ENCODE data around the gene MARCHF4.

MARCHF4 gene

GRCh38 chr2:216371721-216372702, at the start of gene MARCHF4:
Gene MARCHF4, minus strand, starts transcription at chr2:216372483. Its CDS starts 2,223 bp downstream, at chr2:216370260.
- DNase-seq = peak; percentile 69

GRCh38 chr2:216420367-216421101, 48.3 kb upstream of the MARCHF4 start:
- DNase-seq = no peak

DNA sequence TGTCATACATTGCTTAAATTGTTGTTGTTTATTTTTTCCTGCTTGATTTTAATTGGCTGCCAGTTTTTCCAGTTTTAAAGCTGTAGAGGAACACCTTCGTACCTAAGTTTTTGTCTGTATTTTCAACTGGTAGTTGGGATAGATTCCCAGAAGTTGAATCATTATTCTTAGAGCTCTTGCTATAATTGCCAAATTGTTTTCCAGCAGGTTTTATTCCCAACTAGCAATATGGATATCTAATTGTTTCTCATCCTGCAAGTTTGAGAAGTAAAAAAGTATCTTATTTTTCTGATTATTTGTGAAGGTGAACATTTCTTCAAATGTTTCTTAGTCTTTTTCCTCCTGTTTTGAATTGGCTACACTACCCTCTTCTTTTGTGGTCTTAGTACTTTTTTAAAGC, 46.7 kb upstream of the MARCHF4 start:
- no peak for DNase-seq

- DNase-seq = no peak
These were observed 44.5 kb upstream of the MARCHF4 start for GRCh38 chr2:216416571-216417307.

- no peak for DNase-seq
These were observed 43.3 kb upstream of the MARCHF4 start for GRCh38 chr2:216415541-216415940.

DNA sequence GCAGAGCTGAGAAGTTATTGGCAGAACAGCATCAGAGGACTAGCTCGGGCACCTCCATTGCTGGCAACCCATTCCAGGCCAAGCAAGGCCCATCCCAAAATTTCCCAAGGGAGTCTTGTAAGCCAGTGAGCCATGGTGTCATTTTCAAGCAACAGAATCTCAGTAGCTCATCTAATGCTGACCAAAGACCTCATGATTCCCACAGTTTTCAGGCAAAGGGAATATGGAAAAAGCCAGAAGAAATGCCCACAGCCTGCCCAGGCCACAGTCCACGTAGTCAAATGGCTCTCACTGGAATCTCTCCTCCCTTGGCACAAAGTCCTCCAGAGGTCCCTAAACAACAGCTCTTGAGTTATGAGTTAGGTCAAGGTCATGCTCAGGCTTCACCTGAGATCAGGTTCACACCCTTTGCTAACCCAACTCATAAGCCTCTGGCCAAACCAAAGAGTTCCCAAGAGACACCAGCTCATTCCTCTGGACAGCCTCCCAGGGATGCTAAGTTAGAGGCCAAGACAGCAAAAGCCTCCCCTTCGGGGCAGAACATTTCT, 42.6 kb upstream of the MARCHF4 start:
- DNase-seq = no peak

- no peak for DNase-seq
These were observed 41.6 kb upstream of the MARCHF4 start for GRCh38 chr2:216413882-216414281.

DNA sequence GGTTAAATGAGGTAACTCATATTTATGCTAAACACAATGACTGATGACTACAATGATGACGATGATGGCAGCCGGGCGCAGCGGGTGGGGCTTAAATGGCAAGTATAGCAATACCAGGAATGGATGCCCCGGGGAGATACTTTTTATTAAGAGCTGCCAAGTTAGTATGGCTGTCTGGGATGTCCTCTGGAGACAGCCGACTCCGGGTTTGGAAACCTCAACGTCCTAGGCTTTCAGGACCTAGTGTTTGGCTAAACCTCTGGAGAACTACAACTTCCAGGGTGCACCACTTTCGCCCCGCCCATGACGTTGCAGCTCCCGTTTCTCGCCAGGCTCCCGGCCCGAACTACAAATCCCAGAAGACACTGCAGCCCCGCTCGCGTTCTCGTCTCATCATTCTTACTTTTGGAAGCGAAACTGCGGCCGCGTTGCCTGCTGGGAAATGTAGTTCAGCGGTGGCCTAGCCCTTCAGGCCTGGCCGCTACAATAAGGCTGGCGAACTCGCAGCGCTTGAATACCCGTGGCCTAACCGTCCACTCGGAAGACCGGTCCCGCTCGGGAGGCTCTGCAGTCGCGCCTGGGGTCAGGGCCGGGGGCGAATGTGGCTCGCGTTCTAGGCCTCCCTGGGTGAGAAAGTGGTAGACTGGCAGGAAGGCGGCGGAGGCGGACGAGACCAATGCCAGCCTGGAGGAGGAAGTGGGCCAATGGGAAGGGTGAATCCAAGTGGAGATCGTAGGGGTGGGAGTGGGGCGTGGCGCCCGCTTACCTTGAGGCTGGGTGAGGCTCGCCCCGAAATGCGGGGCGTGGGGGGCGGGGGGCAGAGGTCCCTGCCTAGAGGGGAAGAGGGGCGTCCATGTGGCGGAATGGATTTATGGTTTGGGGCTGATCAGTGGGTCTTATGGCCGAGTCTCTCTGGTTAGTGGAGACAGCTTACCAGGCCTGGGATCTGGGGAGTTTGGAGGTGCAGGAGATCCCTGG, 40.0 kb upstream of the MARCHF4 start, which contains the start of gene SMARCAL1:
TSS of gene SMARCAL1 (plus strand) at position 463 of the 978 bp plus-strand sequence. CDS start 2,221 bp downstream, outside the sequence.
- peak; percentile 98 for DNase-seq

DNA sequence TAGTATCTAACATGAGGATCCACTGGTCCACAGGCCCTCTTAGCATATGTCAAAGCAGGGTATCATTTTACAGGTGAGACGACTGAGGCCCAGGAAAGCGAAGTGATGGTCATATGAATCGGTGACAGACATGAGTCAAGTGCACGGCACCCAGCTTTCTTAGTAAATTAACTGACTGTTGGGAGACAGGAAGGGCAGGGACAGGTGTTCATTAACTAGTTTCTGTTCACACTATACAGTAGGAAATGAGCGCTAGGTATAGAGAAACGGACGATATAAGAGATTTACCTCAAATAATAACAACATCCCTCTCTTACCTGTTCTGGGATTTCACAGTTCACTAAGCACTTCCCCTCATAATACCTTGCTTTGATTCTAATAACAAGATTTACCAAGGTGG, 38.3 kb upstream of the MARCHF4 start:
- DNase-seq = no peak

DNA sequence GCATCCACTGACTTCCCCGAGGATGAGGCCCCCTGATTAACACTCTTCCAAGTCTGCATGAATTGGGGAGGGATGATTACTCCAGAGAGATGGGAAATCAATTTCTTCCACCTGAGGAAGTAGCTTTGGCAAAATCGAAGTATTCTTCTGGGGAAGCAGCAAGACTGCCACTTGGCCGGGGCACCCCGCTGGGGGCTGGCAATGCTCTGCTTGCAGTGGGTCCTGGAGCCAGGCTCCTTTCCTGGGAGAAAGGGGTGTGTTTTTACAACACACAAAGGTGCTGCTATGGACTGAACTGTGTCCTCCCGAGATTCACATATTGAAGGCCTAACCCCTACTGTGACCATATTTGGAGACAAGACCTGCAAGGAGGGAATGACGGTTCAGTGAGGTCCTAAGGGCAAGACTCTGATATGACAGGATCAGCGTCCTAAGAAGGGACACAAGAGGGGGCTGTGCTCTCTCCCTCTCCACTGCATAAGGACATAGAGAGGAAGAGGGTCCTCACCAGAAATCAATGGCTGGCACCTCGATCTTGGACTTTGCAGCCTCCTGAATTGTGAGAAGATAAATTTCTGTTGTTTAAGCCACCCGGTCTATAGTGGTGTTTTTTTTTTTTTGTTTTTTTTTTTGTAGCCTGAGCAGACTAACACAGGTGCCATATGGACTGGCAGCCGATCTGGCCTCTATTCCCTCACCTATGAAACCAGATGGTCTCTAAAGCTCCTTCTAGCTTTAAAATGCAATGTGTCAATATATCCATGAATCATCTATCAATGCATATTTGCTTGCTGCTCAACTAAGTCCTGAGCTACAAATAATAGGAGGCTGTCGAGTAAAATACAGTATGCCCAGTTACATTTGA, 36.4 kb upstream of the MARCHF4 start:
- DNase-seq = no peak

DNA sequence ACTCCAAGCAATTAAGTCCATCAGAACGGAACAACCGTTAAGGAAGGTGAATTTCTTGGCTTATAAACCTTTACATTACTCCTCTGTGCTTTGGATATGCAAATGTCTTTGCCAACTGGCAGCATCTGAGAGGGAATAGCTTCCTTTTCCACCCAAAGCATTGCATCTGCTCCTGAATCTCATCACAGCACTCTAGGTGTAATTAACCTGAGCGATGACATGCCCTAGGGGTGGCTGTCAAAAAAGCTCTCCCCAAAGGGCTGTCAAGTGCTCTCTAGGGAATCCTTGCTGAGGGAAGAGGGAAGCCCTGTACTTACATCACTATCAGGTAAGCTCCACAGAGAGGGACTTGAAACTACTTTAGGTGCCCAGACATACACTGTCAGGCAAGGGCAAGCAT, 34.5 kb upstream of the MARCHF4 start:
- no peak for DNase-seq

DNA sequence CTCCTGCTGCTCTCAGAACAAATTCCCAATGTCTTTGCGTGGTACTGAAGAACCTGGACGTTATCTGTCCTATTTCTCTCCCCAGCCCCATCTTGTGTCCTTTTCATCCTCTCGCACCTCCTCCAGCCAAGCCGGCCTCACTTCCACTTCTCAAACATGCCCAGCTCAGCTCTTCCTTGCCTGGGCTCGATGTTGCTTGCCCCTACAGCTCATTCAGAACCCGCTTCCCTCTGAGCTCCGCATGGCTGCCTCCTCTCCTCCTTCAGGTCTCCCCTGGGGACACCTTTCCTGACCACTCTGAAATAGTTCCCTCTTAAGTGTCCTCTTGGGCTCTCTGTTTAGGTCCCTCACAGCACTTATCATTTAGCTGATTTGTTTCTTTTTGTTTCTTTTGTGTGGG, 33.3 kb upstream of the MARCHF4 start:
- no peak for DNase-seq

- peak; percentile 43 for DNase-seq
These were observed 31.8 kb upstream of the MARCHF4 start for GRCh38 chr2:216404010-216404618.

DNA sequence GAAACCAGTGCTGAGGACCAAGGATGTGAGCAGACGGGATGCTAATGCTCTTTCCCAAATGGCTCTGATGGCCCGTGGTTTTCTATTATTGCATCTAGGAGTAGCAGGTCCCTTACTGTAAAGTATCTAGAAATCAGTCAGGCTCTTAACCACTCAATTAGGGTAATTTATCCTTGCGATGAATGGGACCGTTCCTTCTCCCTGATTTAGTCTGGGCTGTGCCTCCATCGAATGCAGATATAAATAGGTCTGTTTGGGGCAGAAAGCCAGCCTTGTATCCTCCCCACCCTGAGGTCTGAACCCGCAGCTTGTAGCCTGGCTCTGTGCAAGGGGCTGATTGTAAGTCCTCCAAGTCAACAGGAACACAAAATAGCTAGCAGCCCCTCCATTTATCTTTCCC, 30.5 kb upstream of the MARCHF4 start:
- DNase-seq = no peak

- no peak for DNase-seq
These were observed 27.3 kb upstream of the MARCHF4 start for GRCh38 chr2:216399621-216400020.

- DNase-seq = no peak
These were observed 22.6 kb upstream of the MARCHF4 start for GRCh38 chr2:216394881-216395280.

GRCh38 chr2:216392945-216393840, 20.9 kb upstream of the MARCHF4 start:
- no peak for DNase-seq

GRCh38 chr2:216392018-216392562, 19.8 kb upstream of the MARCHF4 start:
- no peak for DNase-seq

- DNase-seq = no peak
These were observed 19.1 kb upstream of the MARCHF4 start for GRCh38 chr2:216391401-216391800.
